Measurements from ENCODE around the gene CELF3. TPM values are rescaled to one million over a fixed set of nuclear protein-coding genes. Genes with fewer than 3 reads are reported as not detected.

The CELF3 gene
- polyA plus RNA-seq, 1 donor from 2014 or later = 89.0 TPM

DNA sequence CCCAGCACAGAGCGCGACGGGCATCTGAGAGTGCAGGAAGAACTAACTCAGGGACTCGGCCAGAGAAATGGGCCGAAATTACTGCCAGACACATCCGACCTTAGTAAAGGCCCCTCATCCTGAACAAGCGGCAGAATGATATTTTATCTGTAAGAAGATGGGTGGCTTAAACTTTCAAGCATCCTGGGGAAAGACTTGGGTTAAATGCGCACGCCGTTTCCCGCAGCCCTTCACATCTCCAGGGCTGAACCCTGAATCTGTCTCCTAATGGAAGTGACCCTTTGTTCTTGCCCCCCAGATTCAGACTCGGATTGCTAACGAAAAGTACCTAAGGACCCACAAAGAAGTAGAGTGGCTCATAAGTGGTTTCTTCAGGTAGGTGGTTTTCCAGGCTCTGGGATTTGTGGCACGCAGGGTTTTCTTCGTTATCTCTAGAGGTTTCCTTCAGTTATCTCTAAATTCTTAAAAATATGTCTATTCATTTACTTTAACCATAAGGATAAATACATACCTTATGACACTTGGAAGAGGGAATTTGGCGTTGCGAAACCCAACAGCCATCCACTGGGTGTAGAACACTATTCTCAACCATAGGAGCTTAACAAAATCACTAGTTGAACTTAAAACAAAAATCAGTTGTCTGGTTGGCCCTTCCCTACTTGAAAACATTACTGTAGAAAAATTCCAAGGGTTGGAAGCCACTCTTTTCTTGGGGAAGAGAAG lies 5.3 kb upstream of the CELF3 start:
- H2AFZ ChIP-seq (ENCODE audit: low read depth, low read length) = peak overlapping the region; percentile 66
- H3K9ac ChIP-seq (ENCODE audit: low read length) = peak overlapping the region; percentile 77
- no peaks in the 10 kb centered on the region for H3K36me3 ChIP-seq (ENCODE audit: insufficient read depth, low read length)
- H3K27me3 ChIP-seq (ENCODE audit: insufficient read depth, low read depth, low read length) = no peaks in the 10 kb centered on the region
- peak overlapping the region; percentile 81 for H3K4me3 ChIP-seq (ENCODE audit: low read length)
- H3F3A ChIP-seq (ENCODE audit: insufficient read depth, low read length, poor library complexity, severe bottlenecking) = no peaks in the 10 kb centered on the region
- no peaks in the 10 kb centered on the region for H3K9me3 ChIP-seq (ENCODE audit: low read length)
- peaks cover 6% of the 10 kb centered on the region for H3K79me2 ChIP-seq (replicated peaks; ENCODE audit: insufficient read depth, low read length)
- H4K20me1 ChIP-seq (ENCODE audit: insufficient read depth) = no peaks in the 10 kb centered on the region
- TF ChIP-seq, protein P1, sequence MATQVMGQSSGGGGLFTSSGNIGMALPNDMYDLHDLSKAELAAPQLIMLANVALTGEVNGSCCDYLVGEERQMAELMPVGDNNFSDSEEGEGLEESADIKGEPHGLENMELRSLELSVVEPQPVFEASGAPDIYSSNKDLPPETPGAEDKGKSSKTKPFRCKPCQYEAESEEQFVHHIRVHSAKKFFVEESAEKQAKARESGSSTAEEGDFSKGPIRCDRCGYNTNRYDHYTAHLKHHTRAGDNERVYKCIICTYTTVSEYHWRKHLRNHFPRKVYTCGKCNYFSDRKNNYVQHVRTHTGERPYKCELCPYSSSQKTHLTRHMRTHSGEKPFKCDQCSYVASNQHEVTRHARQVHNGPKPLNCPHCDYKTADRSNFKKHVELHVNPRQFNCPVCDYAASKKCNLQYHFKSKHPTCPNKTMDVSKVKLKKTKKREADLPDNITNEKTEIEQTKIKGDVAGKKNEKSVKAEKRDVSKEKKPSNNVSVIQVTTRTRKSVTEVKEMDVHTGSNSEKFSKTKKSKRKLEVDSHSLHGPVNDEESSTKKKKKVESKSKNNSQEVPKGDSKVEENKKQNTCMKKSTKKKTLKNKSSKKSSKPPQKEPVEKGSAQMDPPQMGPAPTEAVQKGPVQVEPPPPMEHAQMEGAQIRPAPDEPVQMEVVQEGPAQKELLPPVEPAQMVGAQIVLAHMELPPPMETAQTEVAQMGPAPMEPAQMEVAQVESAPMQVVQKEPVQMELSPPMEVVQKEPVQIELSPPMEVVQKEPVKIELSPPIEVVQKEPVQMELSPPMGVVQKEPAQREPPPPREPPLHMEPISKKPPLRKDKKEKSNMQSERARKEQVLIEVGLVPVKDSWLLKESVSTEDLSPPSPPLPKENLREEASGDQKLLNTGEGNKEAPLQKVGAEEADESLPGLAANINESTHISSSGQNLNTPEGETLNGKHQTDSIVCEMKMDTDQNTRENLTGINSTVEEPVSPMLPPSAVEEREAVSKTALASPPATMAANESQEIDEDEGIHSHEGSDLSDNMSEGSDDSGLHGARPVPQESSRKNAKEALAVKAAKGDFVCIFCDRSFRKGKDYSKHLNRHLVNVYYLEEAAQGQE (IDR thresholded peaks at IDR 0.05; ENCODE audit: borderline replicate concordance) = no peak
- TF ChIP-seq CTCF (IDR thresholded peaks at IDR 0.05; ENCODE audit: poor library complexity, severe bottlenecking) (peak; percentile 2), MXI1 (conservative IDR thresholded peaks at IDR 0.05; ENCODE audit: poor library complexity, severe bottlenecking) (peak; percentile 18)
- H3K4me2 ChIP-seq (ENCODE audit: low read length) = peak overlapping the region; percentile 66
- H3K27ac ChIP-seq (ENCODE audit: low read length) = peak overlapping the region; percentile 42
- no peaks in the 10 kb centered on the region for H3K9me2 ChIP-seq (ENCODE audit: insufficient read depth, low read length)

- H3K9ac ChIP-seq (ENCODE audit: low read length) = peak within 1 kb of the TSS; percentile 77
- TF ChIP-seq MXI1 (conservative IDR thresholded peaks at IDR 0.05; ENCODE audit: poor library complexity, severe bottlenecking) (peak; percentile 75), EP300 (conservative IDR thresholded peaks at IDR 0.05; ENCODE audit: poor library complexity, severe bottlenecking) (no peak), CTCF (IDR thresholded peaks at IDR 0.05; ENCODE audit: poor library complexity, severe bottlenecking) (peak; percentile 26), RAD21 (conservative IDR thresholded peaks at IDR 0.05) (peak; percentile 25)
- no peaks in the 10 kb centered on the region for H4K20me1 ChIP-seq (ENCODE audit: insufficient read depth)
- no peaks in the 10 kb centered on the region for H3K9me2 ChIP-seq (ENCODE audit: insufficient read depth, low read length)
- H3F3A ChIP-seq (ENCODE audit: insufficient read depth, low read length, poor library complexity, severe bottlenecking) = no peaks in the 10 kb centered on the region
- H3K9me3 ChIP-seq (ENCODE audit: low read length) = no peaks in the 10 kb centered on the region
- peak within 1 kb of the TSS; percentile 66 for H3K4me2 ChIP-seq (ENCODE audit: low read length)
- peak within 1 kb of the TSS; percentile 81 for H3K4me3 ChIP-seq (ENCODE audit: low read length)
- no peaks in the 10 kb centered on the region for H3K36me3 ChIP-seq (ENCODE audit: insufficient read depth, low read length)
- H3K27ac ChIP-seq (ENCODE audit: low read length) = peak within 1 kb of the TSS; percentile 45
- no peaks in the 10 kb centered on the region for H3K27me3 ChIP-seq (ENCODE audit: insufficient read depth, low read depth, low read length)
- peaks cover 9% of the 10 kb centered on the region for H3K79me2 ChIP-seq (replicated peaks; ENCODE audit: insufficient read depth, low read length)
- H2AFZ ChIP-seq (ENCODE audit: low read depth, low read length) = peak within 1 kb of the TSS; percentile 66
Observed at GRCh38 chr1:151720974-151721787, 4.6 kb upstream of the CELF3 start, which contains the start of gene RIIAD1. Gene RIIAD1, plus strand, starts transcription at chr1:151721522. Its CDS starts 15 bp downstream, at chr1:151721537.
